ENCODE data around the gene OR2T8.
"Not testable (repeated sequence)": the region's sequence is repeated elsewhere in the genome, so short reads cannot be mapped to it uniquely, and the experiment has no call there.

OR2T8 gene

DNA sequence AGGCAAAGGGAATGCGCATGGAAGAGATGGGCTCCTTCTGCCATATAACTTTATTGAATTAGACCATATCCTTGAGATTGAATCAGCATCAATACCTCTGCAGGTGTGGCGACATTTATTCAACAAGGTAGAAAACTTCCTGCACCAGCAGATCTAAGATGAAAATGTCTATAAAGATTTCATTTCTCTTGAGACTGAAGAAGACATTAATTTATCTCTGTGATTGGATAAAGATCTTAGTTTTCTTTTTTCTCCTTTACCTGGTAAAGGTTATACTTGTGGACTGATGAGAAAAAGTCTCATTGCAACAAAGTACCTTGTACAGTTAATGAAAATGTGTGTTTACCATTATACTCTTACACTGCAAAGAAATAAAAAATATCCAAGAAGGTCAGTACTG lies at the start of gene OR2T8:
Gene OR2T8 (plus strand): TSS at position 301 of the 400 bp plus-strand sequence. CDS start 766 bp downstream, outside the sequence.
- no peak for DNase-seq

DNA sequence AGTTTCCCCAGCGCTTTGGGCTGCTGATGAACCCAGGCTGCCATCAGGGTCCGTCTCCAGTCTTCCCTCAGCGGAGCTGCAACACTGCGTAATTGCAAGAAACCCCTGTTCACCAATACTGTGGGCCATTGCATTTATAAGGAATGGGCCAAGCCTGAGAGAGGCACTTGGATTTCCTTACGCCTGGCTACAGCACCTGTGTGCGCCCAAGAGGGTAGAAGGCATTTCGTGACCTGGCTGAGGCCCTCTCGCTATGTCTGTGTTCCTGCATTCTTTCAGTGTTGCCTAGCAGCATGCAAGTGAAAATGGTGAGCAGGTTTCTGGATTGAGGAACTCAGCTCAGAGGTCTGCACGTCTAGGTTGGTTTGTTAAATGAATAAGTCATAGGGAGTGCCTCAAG lies 36.7 kb upstream of the OR2T8 start:
- DNase-seq: no peak

DNA sequence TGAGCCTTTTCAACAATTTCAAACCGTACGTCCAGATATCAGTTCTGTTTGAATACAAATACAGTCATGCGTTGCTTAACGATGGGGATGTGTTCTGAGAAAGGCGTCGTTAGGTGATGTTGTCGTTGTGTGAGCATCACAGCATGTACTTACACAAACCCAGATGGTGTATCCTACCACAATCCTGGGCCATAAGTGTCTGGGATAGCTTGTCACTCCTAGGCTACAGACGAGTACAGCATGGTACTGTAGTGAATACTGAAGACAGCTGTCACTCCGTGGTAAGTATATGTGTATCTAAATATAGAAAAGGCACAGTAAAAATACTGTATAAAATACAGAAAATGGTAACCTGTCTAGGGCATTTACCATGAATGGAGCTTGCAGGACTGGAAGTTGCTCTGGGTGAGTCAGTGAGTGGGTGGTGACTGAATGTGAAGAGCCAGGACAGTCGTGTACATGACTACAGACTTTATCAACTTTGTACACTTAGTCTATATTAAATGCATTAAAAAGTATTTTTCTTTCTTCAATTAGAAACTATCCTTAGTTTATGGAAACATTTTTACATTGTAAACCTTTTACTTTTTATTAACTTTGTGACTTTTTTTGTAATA lies 35.1 kb upstream of the OR2T8 start:
- DNase-seq: no peak

DNA sequence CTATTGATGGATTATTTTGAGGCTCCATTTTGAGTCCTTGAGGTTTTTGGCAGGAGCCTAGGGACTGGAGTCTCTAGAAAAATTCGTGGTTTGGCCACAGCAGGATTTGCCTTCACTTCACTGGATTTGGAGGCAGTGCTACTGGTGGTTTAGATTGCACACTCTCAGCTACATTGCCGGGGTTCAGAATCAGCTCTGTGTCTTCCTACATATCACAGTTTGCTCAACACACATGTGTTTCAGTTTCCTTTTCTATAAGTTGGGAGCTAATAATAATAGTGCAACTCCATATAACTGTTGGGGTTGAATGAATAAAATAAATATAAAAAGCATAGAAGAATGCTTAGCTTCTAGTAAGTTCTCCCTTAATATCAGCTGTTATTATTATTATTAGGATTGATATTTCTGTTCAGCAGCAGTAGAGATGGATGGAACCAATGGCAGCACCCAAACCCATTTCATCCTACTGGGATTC lies 24.9 kb upstream of the OR2T8 start, which contains the start of gene OR2W3:
Gene OR2W3 (plus strand): TSS at position 425 of the 475 bp plus-strand sequence. CDS start 0 bp downstream, at position 425.
- DNase-seq: no peak

DNA sequence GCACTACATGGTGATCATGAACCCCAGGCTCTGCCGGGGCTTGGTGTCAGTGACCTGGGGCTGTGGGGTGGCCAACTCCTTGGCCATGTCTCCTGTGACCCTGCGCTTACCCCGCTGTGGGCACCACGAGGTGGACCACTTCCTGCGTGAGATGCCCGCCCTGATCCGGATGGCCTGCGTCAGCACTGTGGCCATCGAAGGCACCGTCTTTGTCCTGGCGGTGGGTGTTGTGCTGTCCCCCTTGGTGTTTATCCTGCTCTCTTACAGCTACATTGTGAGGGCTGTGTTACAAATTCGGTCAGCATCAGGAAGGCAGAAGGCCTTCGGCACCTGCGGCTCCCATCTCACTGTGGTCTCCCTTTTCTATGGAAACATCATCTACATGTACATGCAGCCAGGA lies 24.1 kb upstream of the OR2T8 start:
- no peak for DNase-seq

DNA sequence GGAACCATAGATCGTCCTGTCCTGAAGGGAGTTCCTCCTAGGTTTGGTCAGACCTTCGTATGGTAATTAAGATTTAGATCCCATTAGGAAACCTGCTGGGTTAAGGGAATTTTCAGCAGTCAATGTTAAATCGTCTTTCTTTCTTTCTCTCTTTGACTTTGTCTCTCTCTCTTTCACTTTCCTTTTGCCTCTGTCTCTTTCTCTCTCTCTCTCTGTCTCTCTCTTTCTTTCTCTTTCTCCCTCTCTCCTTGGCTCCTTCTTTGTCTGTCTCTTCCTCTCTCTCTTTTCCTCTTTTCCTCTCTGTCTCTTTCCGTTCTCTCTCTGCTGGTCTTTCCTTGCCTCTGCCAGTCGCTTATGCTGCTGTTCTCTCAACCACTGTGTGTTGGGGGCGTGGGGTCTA lies 15.9 kb upstream of the OR2T8 start:
- no peak for DNase-seq

GRCh38 chr1:247905181-247905580 lies 14.9 kb upstream of the OR2T8 start:
- DNase-seq: no peak

DNA sequence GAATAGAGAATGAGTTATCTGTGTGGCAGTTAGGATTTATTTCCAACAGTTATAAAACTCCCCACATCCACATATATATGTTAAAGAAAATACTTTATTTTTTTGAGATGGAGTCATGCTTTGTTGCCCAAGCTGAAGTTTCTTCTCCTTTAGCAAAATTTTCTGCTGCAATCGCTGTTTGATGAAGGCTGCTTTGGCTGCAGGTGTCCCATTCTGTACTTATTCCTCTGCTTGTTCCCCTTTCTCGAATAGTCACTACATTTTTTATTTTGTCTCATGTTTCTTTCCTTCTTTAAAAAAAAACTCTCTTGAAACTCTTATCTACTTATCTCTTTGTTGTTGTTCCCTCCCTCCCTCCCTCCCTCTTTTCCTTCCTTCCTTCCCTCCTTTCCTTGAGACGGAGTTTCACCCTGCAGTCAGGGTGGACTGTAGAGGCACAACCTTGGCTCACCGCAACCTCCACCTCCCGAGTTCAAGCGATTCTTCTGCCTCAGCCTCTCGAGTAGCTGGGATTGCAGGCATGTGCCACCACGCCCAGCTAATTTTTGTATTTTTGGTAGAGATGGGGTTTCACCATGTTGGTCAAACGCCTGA lies 14.0 kb upstream of the OR2T8 start:
- DNase-seq: no peak

- DNase-seq: no peak
These were observed 13.5 kb upstream of the OR2T8 start for GRCh38 chr1:247906504-247907047.

DNA sequence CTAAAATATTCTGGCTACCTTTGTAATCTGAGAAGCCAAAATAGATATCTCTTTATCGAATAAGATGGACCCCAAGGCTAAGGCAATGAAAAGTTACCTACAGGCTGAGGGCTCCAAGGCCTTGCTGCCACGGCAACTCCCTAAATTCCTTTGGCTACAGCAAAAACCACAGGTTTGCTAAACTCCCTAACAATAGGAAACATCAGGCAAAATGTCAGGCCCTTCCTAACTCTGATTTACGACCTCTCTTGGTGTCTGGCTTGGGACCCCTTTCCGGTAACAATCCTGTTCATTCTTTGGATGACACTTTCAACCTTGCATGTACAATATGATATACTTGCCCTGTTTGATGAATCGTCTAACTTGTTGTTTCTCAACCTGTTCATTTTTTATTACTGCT lies 11.3 kb upstream of the OR2T8 start:
- no peak for DNase-seq

DNA sequence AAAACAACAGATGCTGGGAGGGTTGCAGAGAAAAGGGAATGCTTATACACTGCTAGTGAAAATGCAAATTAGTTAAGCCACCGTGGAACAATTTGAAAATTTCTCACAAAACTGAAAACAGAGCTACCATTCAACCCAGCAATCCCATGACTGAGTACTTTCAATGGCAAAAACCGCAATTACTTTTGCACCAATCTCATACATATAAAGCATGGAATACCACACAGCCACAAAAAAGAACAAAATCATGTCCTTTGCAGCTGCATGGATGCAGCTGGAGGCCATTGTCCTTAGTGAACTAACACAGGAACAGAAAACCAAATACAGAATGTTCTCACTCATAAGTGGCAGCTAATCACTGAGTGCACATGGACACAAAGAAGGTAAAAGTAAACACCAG lies 6.3 kb upstream of the OR2T8 start:
- DNase-seq: no peak

DNA sequence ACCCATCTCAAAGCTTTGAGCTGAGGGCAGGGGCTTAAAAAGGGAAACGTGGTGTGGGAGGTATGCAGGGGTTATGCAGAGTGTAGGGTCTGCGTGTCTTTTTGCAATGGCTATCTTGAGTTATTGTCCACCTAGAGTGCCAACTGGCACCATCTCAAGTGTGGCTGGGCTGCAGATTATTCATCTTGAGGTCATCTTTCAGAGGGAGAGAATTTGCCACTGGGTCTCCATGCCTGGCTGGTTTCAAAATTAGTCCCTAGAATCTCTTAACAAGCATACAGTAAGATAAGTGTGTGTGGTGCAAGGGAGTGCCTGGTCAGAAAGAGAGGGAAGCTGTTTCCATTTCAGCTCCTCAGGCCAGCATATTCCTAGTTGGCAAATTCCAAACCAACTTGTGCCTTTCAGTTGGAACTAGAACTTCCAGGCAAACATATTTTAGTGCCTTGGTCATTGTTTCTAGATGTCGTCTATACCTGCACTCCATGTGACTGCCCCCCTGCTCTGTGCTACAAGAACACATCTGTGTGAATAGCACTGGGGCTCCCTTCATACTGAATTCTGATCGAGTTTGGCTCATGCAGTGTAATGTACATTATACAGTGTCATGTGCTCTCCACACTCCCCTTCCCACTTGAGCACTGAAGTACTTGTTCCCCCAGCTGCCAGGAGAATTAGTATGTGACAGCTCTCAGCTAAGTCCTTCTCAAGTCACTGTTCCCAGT lies 5.0 kb upstream of the OR2T8 start:
- DNase-seq: no peak

- no peak for DNase-seq
These were observed 3.9 kb downstream of the OR2T8 start for GRCh38 chr1:247923941-247924340.

DNA sequence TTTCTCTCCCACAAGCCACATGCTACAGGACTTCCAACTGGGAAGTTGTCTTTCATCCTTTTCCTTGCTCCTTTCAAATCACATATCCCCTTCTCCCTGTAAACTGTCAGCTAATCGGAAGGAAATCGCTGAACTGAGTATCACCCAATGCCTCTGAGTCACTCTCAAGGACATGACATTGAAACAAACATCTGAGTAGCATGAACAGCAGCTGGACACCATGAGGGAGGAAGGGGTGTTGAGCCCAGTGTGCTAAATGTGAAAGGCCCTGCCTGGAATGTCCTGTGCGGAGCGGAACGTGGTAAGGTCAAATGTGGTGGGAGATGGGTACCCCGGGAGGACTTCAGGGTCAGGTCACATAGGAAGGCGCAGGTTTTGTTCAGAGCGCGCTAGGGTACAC lies 4.8 kb downstream of the OR2T8 start, which contains the start of gene OR2AJ1:
Gene OR2AJ1 (plus strand): TSS at position 22 of the 400 bp plus-strand sequence. CDS start 8,880 bp downstream, outside the sequence.
- no peak for DNase-seq

- no peak for DNase-seq
These were observed 13.9 kb downstream of the OR2T8 start for GRCh38 chr1:247933989-247934388.

- no peak for DNase-seq
These were observed 15.7 kb downstream of the OR2T8 start for GRCh38 chr1:247935781-247936180.

GRCh38 chr1:247936415-247936814 lies 16.4 kb downstream of the OR2T8 start:
- no peak for DNase-seq

DNA sequence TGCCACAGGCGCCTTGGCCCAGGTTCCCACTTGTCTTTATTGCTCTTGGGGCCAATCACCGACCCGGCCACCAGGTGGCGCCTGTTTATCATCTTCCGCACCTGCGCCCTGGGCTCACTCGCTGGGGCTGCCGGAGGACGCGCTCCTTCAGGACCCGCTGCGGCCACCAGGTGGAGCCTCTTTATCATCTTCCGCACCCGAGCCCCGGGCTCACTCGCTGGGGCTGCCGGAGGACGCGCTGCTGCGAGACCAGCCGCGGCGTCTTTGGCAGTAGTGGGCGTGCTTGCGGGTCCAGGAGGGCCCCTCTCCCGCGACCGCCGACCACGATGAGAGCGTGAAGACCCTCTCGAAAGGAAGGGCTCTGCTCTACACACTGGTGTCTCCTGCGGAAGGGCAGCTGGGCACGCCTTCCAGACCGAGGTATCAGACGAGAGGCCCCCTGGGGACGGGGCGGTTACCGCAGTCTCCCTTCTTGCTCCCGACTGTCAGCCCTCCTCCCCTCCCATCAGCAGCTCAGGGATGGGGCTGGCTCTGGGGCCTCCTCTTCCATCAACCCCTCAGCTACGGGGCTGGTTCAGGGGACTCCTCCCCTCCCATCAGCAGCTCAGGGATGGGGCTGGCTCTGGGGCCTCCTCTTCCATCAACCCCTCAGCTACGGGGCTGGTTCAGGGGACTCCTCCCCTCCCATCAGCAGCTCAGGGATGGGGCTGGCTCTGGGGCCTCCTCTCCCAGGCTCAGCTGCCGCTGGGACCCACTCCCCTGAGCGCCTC lies 17.1 kb downstream of the OR2T8 start:
- not testable (repeated sequence) for DNase-seq

- no peak for DNase-seq
These were observed 22.6 kb downstream of the OR2T8 start for GRCh38 chr1:247942624-247943023.

GRCh38 chr1:247948558-247948957 lies 28.5 kb downstream of the OR2T8 start, which contains the start of gene OR2L8:
TSS of gene OR2L8 (plus strand) at chr1:247948858. CDS start at chr1:247948858, 0 bp downstream.
- no peak for DNase-seq

DNA sequence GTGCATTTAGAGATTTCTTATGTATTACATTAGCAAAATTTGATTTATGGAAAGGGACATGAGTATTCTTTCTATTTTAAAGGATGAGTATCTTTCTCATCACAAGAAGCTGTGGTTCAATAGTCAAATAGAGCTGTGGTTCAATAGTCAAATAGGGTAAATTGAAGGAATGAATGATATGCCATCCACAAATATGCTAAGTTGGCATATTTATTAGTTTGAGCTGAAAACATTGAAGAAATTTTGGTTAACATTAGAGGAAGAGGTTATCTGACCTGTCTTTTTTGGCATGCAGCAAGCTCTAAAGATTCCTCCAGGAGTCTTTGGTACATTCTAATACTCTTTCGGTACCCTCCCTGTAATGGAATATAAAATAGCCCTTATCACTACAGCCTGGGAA lies 33.4 kb downstream of the OR2T8 start:
- no peak for DNase-seq

DNA sequence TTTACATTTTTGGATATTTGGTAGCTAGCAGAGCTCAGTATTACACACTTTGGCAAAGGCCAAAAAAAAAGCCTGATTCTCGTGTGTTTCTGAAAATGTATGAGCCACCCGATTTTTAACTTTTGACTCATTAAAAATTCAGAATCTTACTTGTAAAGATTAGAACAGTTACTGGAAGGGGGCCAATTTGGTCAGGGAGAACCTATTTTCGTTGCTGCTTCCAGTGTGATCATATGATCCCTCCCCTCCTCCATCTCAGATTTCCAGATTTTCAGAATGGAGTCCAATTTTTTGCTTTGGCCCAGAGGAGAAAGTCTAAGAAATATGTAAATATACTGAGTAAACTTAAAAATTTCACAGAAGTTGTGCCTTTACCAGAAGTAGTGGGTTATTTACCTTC lies 41.7 kb downstream of the OR2T8 start:
- DNase-seq: no peak
